HepG2 (cell line): ENCODE results near the gene SLC17A9. TPM values are rescaled to one million over a fixed set of nuclear protein-coding genes. Genes with fewer than 3 reads are reported as not detected.

Source experiments
- AHR ChIP-seq: IDR thresholded peaks from 2 replicates; pipeline ENCODE4 v1.6.1; 2018; ENCODE audit warnings: missing genetic modification reagents, missing compliant biosample characterization
- FOXK1 ChIP-seq: sonication (generic); formaldehyde crosslinking; IDR thresholded peaks from 2 replicates; pipeline ENCODE4 v1.4.0; 2020; ENCODE audit warnings: low read depth, missing genetic modification reagents, borderline replicate concordance
- HNF4G ChIP-seq, 2 experiments: sonication (generic) in 1 of 2; formaldehyde crosslinking in 1 of 2; IDR thresholded peaks; 2 replicates each; pipeline versions ENCODE4 v1.4.0 to v1.6.1; 2011 to 2020; ENCODE audit warnings: borderline replicate concordance in 2 of 2, low read depth in 2 of 2, mild to moderate bottlenecking in 2 of 2, low read length in 1 of 2, missing genetic modification reagents in 1 of 2, moderate library complexity in 1 of 2
- KAT8 ChIP-seq: IDR thresholded peaks from 2 replicates; pipeline ENCODE4 v1.6.1; 2016; ENCODE audit warnings: missing genetic modification reagents, missing compliant biosample characterization
- KLF11 ChIP-seq: IDR thresholded peaks from 2 replicates; pipeline ENCODE4 v1.6.1; 2016; ENCODE audit warnings: missing compliant biosample characterization
- KLF16 ChIP-seq, 2 experiments: sonication (generic) in 1 of 2; formaldehyde crosslinking in 1 of 2; IDR thresholded peaks; 2 replicates each; pipeline versions ENCODE4 v1.6.1 to v1.8.0; 2016 to 2023; ENCODE audit warnings: missing genetic modification reagents in 2 of 2, missing compliant biosample characterization in 1 of 2
- MIER3 ChIP-seq: IDR thresholded peaks from 2 replicates; pipeline ENCODE4 v1.6.1; 2016; ENCODE audit warnings: missing compliant biosample characterization, borderline replicate concordance
- MXD4 ChIP-seq: IDR thresholded peaks from 2 replicates; pipeline ENCODE4 v1.6.1; 2016; ENCODE audit warnings: mild to moderate bottlenecking, missing biosample characterization, missing genetic modification reagents
- NFE2L2 ChIP-seq: fragments of 150-350 bp; IDR thresholded peaks from 2 replicates; pipeline ENCODE4 v1.6.1; 2014; ENCODE audit warnings: low read length
- RBFOX2 ChIP-seq: fragments of 200-400 bp; formaldehyde crosslinking; IDR thresholded peaks from 2 replicates; pipeline ENCODE4 v1.6.1; 2017; ENCODE audit warnings: low read depth, mild to moderate bottlenecking, low read length
- SOX5 ChIP-seq: IDR thresholded peaks from 2 replicates; pipeline ENCODE4 v1.6.1; 2016; ENCODE audit warnings: borderline replicate concordance
- THYN1 ChIP-seq: sonication (generic); formaldehyde crosslinking; IDR thresholded peaks from 2 replicates; pipeline ENCODE4 v1.8.1; 2023; ENCODE audit warnings: low read depth, mild to moderate bottlenecking, moderate library complexity, missing genetic modification reagents, borderline replicate concordance
- TOE1 ChIP-seq: sonication (generic); formaldehyde crosslinking; IDR thresholded peaks from 2 replicates; pipeline ENCODE4 v1.4.0; 2020; ENCODE audit warnings: mild to moderate bottlenecking, missing genetic modification reagents
- ZFY ChIP-seq: sonication (generic); formaldehyde crosslinking; IDR thresholded peaks from 2 replicates; pipeline ENCODE4 v1.4.0; 2020; ENCODE audit warnings: missing genetic modification reagents
- ZNF282 ChIP-seq: fragments of 450-650 bp; IDR thresholded peaks from 2 replicates; pipeline ENCODE4 v1.6.1; 2018; ENCODE audit not compliant: partially characterized antibody
- ZNF878 ChIP-seq: sonication (generic); formaldehyde crosslinking; IDR thresholded peaks from 2 replicates; pipeline ENCODE4 v1.8.1; 2023; ENCODE audit warnings: mild to moderate bottlenecking, missing genetic modification reagents, moderate library complexity
- polyA plus RNA-seq, 8 experiments: library from polyadenylated mRNA; depleted of rRNA in 3 of 8; stranded (reverse) in 7 of 8; unstranded in 1 of 8; fragments of >200 nt; fragmentation: Illumina TruSeq in 4 of 8; extraction: Trizol in 4 of 8; gene quantifications; 2 replicates each; pipeline versions ENCODE4 v1.2.1 to v1.2.3, GENCODE V29; 2011 to 2016; ENCODE audit warnings: low read depth in 4 of 8, missing spikeins in 1 of 8, mixed read lengths in 1 of 8; ENCODE audit not compliant: insufficient read depth in 1 of 8
- total RNA-seq, 5 experiments: library from RNA; depleted of rRNA; stranded (reverse); fragments of >200 nt; fragmentation: Illumina TruSeq; extraction: Trizol; gene quantifications; 2 replicates each; pipeline ENCODE4 v1.2.3, GENCODE V29; 2016; ENCODE audit warnings: low read depth in 1 of 5
- TF ChIP-seq, protein P1 (sequence below): IDR thresholded peaks from 2 replicates; pipeline ENCODE4 v1.6.1; 2016; ENCODE audit warnings: missing compliant biosample characterization, missing genetic modification reagents, borderline replicate concordance
- TF ChIP-seq, protein P2 (sequence below): IDR thresholded peaks from 2 replicates; pipeline ENCODE4 v1.6.1; 2016
- TF ChIP-seq, protein P3 (sequence below): sonication (generic); formaldehyde crosslinking; conservative IDR thresholded peaks from 2 replicates; pipeline ENCODE4 v1.8.1; 2023; ENCODE audit warnings: missing genetic modification reagents
- TF ChIP-seq, protein P4 (sequence below): sonication (generic); formaldehyde crosslinking; IDR thresholded peaks from 2 replicates; pipeline ENCODE4 v1.4.0; 2020; ENCODE audit warnings: missing genetic modification reagents, mild to moderate bottlenecking, borderline replicate concordance
- TF ChIP-seq, protein P5 (sequence below): sonication (generic); formaldehyde crosslinking; IDR thresholded peaks from 2 replicates; pipeline ENCODE4 v1.8.1; 2023; ENCODE audit warnings: mild to moderate bottlenecking, missing genetic modification reagents

The SLC17A9 gene
- total and polyA plus RNA-seq, 2 of the 13 experiments (the other 11 are each of a cell fraction or from before 2014, with no cell fraction given), result 110 to 191 TPM

DNA sequence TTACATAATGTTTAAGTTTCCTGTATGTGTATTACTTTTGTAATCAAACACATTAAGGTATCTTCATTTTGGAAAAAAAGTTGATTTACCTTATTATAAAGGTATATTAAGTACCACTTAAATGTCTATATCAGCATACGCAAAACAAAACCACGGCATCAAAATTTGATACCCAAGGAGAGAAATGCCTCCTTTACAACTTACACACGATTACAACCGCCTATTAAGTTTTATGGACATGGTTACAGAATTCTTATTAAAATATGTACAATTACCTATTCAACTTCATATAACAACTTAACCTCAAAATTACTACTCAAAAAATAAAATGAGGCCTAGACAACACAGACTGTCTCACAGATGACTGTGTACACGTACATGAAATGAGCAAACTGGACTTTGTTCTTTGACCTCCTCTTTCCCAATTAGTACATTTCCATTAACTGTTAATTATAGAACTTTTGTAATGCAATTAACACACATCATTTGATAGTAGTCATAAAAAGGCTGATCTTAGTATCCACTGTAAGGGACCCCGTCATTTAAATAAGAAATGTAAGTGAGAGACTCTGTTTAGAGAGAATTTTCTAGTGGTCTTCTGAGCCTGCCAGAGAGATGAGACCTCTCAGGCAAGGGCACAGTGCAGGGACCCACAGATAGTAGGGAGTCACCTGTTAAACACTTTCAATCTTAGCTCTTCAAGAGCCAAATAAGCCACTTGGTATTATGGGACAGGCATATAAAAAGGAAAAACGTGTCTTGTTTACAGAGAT, 28.7 kb upstream of the SLC17A9 start (continued):
- TF ChIP-seq, protein P1, sequence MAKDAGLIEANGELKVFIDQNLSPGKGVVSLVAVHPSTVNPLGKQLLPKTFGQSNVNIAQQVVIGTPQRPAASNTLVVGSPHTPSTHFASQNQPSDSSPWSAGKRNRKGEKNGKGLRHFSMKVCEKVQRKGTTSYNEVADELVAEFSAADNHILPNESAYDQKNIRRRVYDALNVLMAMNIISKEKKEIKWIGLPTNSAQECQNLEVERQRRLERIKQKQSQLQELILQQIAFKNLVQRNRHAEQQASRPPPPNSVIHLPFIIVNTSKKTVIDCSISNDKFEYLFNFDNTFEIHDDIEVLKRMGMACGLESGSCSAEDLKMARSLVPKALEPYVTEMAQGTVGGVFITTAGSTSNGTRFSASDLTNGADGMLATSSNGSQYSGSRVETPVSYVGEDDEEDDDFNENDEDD (CRISPR knock-in tag), result peak; percentile 26; the same call in 1 of the 2 replicates
- TF ChIP-seq, protein P2, sequence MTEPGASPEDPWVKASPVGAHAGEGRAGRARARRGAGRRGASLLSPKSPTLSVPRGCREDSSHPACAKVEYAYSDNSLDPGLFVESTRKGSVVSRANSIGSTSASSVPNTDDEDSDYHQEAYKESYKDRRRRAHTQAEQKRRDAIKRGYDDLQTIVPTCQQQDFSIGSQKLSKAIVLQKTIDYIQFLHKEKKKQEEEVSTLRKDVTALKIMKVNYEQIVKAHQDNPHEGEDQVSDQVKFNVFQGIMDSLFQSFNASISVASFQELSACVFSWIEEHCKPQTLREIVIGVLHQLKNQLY (CRISPR knock-in tag), result peak; percentile 50
- TF ChIP-seq ZNF878 (CRISPR knock-in tag), result peak; percentile 58; the same call in 1 of the 2 replicates
- peak; percentile 97 for TF ChIP-seq HNF4G (IDR thresholded peaks at IDR 0.05; ENCODE audit: borderline replicate concordance, low read depth, low read length)
- peak; percentile 84; the same call in 1 of the 2 replicates for TF ChIP-seq HNF4G (CRISPR knock-in tag; IDR thresholded peaks at IDR 0.05; ENCODE audit: borderline replicate concordance, low read depth)
- TF ChIP-seq, protein P3, sequence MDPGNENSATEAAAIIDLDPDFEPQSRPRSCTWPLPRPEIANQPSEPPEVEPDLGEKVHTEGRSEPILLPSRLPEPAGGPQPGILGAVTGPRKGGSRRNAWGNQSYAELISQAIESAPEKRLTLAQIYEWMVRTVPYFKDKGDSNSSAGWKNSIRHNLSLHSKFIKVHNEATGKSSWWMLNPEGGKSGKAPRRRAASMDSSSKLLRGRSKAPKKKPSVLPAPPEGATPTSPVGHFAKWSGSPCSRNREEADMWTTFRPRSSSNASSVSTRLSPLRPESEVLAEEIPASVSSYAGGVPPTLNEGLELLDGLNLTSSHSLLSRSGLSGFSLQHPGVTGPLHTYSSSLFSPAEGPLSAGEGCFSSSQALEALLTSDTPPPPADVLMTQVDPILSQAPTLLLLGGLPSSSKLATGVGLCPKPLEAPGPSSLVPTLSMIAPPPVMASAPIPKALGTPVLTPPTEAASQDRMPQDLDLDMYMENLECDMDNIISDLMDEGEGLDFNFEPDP (CRISPR knock-in tag), result no peak
- TF ChIP-seq MXD4 (CRISPR knock-in tag), result peak; percentile 36; the same call in 1 of the 2 replicates
- TF ChIP-seq, protein P4, sequence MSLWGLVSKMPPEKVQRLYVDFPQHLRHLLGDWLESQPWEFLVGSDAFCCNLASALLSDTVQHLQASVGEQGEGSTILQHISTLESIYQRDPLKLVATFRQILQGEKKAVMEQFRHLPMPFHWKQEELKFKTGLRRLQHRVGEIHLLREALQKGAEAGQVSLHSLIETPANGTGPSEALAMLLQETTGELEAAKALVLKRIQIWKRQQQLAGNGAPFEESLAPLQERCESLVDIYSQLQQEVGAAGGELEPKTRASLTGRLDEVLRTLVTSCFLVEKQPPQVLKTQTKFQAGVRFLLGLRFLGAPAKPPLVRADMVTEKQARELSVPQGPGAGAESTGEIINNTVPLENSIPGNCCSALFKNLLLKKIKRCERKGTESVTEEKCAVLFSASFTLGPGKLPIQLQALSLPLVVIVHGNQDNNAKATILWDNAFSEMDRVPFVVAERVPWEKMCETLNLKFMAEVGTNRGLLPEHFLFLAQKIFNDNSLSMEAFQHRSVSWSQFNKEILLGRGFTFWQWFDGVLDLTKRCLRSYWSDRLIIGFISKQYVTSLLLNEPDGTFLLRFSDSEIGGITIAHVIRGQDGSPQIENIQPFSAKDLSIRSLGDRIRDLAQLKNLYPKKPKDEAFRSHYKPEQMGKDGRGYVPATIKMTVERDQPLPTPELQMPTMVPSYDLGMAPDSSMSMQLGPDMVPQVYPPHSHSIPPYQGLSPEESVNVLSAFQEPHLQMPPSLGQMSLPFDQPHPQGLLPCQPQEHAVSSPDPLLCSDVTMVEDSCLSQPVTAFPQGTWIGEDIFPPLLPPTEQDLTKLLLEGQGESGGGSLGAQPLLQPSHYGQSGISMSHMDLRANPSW (CRISPR knock-in tag), result 0 out of 2 replicates have a peak, but pooled peaks have one; percentile 12
- peak in 1 of 2 experiments; percentile 15; a peak in 1 of 4 replicates for TF ChIP-seq KLF16 (CRISPR knock-in tag; IDR thresholded peaks at IDR 0.05)
- TF ChIP-seq NFE2L2, result no peak
- TF ChIP-seq, protein P5, sequence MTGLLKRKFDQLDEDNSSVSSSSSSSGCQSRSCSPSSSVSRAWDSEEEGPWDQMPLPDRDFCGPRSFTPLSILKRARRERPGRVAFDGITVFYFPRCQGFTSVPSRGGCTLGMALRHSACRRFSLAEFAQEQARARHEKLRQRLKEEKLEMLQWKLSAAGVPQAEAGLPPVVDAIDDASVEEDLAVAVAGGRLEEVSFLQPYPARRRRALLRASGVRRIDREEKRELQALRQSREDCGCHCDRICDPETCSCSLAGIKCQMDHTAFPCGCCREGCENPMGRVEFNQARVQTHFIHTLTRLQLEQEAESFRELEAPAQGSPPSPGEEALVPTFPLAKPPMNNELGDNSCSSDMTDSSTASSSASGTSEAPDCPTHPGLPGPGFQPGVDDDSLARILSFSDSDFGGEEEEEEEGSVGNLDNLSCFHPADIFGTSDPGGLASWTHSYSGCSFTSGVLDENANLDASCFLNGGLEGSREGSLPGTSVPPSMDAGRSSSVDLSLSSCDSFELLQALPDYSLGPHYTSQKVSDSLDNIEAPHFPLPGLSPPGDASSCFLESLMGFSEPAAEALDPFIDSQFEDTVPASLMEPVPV, result peak; percentile 66
- no peak for TF ChIP-seq ZNF282
- peak; percentile 46 for TF ChIP-seq MIER3 (CRISPR knock-in tag)
- TF ChIP-seq FOXK1 (CRISPR knock-in tag), result peak; percentile 68
- 0 out of 2 replicates have a peak, but pooled peaks have one; percentile 41 for TF ChIP-seq RBFOX2
- 0 out of 2 replicates have a peak, but pooled peaks have one; percentile 55 for TF ChIP-seq THYN1 (CRISPR knock-in tag)
- peak; percentile 71 for TF ChIP-seq ZFY (CRISPR knock-in tag)
- TF ChIP-seq SOX5, result peak; percentile 69; the same call in 1 of the 2 replicates
- peak; percentile 75; the same call in 1 of the 2 replicates for TF ChIP-seq KAT8 (CRISPR knock-in tag)
- TF ChIP-seq AHR, result no peak
- peak; percentile 95; the same call in 1 of the 2 replicates for TF ChIP-seq TOE1
- TF ChIP-seq KLF11 (CRISPR knock-in tag), result 0 out of 2 replicates have a peak, but pooled peaks have one; percentile 36
